Measurements from ENCODE around the gene HERC5.
A peak's percentile ranks its signal among the peaks of the same experiment; 100 is the strongest.
"Not testable (repeated sequence)": the region's sequence is repeated elsewhere in the genome, so short reads cannot be mapped to it uniquely, and the experiment has no call there.

The HERC5 gene

GRCh38 chr4:88523325-88524129, 66.6 kb downstream of the HERC5 start, which contains the start of gene PYURF:
PYURF (minus strand) TSS chr4:88523776; CDS start chr4:88523700, 76 bp downstream.
- DNase-seq, result peak; percentile 89

- DNase-seq, result no peak
Measured at GRCh38 chr4:88524171-88524570, 67.3 kb downstream of the HERC5 start.

- no peak for DNase-seq
Measured at GRCh38 chr4:88526221-88526815, 69.4 kb downstream of the HERC5 start.

DNA sequence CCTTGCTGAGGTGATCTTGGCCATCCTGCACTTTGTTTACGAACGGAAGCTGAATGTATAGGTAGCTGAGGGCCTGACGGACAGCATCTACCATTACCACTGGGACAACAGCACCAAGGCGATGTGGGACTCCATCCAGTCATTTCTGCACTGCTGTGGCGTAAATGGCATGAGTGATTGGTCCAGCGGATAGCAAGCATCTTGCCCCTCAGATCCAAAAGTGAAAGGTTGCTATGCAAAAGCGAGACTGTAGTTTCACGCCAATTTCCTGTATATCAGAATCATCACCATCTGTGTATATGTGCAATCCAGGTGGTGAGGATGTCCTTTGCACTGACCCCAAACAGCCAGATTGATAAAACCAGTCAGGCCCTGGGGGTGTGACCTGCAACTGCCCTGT, 70.9 kb downstream of the HERC5 start:
- no peak for DNase-seq

GRCh38 chr4:88528861-88529260, 71.9 kb downstream of the HERC5 start:
- DNase-seq, result no peak

- DNase-seq, result no peak
Measured at GRCh38 chr4:88531549-88531948, 74.6 kb downstream of the HERC5 start.

DNA sequence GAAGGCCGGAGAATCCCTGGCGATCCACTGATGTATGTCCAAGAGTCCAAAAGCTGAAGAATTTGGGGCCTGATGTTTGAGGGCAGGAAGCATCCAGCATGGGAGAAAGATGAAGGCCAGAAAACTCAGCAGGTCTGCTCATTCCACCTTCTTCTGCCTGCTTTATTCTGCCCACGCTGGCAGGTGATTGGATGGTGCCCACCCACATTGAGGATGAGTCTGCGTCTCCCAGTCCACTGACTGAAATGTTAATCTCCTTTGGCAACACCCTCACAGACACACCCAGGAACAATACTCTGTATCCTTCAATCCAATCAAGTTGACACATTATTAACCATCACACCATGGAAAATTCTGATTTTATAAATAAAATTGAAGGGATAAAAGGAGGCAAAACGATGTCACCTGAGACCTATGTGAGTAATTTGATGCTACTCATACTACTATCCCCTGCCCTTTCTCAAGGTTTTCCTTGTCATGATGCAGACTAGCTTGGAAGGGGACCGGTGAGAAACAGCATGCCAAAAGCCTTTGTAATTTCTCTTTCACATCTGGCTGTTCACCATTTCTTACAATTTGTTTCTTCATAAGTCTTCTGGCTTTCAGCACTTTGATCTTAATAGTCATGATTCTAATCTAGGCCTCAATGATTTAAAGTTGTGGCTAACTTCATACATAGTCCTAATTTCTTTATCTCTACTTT, 76.3 kb downstream of the HERC5 start:
- DNase-seq, result no peak

DNA sequence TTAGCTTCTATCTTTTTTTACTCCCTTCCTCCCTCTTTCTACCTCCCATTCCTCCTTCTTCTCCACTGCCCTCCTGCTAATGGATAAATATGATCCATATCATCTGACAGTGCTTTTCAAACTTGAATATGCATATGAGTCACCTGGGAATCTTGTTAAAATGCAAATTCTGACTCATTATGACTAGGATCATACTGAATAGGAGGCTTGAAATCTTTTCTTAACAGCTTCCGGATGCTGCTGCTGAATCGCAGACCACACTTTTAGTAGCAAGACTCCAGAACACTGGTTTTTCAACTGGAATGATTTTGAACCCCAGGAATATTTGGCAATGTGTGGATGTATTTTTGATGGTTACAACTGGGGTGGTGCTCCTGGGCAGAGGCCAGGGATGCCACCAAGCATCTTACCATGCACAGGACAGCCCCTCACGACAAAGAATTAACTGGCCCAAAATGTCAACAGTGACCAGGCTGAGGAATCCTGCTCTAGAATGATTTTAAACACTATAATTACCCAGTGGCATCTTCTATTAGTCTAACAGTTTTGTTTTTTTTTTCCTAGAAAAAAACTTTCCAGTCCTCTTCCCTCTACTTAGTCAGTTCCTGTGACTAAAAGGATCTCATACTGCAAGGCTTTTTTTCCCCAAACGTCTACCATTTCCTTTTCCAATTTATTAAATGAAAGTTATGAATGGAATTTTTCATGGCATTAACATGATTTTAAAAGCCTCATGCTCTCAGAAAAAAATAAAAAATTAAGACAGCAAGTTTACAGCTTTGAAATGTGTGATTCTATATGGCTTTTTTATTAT, 77.2 kb downstream of the HERC5 start:
- no peak for DNase-seq

DNA sequence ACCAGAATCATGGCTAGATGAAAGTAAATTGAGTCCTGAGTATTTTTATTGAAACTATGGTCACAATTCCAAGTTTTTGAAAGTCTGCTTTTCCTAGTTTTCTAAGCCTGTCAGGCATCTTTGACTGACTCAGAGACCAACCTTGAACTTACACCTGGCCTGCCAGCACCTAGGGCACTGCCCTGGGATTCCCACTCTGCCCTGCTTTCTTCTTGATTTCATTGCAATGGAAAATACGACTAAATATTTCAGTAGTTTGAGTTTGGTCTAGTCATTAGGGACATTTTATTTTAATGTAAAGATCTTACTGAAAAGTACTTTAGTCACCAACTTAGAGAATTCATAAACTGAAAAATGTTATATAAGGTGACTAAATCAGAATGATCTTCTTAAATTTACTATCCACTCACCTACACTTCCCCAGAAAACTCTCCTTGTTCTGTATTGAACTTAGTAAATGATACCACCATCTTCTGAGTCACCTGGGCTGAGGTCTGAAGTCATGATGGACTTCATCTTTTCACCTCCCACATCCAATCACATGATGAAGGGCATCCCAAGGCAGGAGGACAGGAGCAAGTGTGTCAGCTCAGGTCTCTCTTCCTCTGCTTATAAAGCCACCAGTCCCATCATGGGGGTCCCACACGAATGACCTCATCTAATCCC, 78.3 kb downstream of the HERC5 start:
- DNase-seq, result no peak

DNA sequence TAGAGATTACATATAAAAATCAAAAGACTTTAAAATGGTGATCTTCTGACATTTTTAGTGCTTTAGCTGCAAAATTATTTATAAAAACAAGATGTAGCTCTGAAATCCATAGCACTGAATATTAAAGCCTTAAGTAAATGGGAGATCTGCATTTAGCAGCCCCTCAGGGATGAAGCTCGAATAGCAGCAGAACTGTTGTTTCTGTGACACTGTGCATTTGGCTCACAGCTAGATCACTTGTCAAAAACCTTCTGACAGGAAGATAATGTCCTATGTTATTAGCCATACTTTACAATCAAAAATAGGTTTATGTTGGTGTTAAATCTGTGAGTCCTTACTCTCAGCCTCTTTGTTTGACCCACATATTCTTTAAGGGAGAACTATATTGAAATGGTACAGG, 80.8 kb downstream of the HERC5 start:
- no peak for DNase-seq

DNA sequence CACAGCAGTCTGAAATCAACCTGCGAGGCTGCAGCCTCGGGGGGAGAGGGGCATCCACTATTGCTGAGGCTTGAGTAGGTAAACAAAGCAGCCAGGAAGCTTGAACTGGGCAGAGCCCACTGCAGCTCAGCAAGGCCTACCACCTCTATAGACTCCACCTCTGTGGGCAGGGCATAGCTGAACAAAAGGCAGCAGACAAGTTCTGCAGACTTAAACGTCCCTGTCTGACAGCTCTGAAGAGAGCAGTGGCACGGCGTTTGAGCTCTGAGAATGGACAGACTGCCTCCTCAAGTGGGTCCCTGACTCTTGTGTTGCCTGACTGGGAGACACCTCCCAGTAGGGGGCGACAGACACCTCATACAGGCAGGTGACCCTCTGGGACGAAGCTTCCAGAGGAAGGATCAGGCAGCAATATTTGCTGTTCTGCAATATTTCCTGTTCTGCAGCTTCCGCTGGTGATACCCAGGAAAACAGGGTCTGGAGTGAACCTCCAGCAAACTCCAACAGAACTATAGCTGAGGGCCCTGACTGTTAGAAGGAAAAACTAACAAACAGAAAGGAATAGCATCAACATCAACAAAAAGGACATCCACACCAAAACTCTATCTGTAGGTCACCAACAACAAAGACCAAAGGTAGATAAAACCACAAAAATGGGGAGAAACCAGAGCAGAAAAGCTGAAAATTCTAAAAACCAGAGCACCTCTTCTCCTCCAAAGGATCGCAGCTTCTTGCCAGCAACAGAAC, 82.6 kb downstream of the HERC5 start:
- DNase-seq, result not testable (repeated sequence)

DNA sequence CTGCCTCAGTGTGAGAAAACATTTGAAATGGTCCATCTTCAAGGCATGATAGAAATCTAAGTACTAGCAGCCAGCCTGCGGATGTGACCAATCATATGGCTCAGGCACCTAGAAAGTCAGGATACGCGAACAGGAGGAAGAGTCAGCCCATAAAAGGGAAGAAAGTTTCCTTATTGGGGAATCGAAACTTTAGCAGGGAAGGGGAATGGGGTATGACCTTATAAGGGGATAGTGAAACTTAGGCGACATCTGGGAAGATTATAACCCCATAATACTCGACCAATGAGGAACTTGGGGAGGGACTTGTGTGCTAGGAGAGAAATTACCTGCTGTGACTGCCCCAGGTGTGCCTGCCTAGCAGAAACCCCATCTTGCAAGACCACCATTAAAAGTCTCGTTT, 92.9 kb downstream of the HERC5 start:
- DNase-seq, result no peak

Data from NCI-H1105 (cell line).